Esophagus muscularis mucosa (tissue), 3 donors: ENCODE results near the gene NAV2.

ENCODE experiments used
- POLR2A ChIP-seq: fragments of 450-650 bp; IDR thresholded peaks from one replicate; pipeline ENCODE4 v1.6.1; 2017; ENCODE audit warnings: antibody characterized with exemption, moderate library complexity, mild to moderate bottlenecking, low read depth
- TF ChIP-seq, protein P1 (sequence below), 3 experiments: fragments of 200-600 bp in 2 of 3; fragments of 450-650 bp in 1 of 3; sonication (generic) in 2 of 3; IDR thresholded peaks; one replicate each; pipeline ENCODE4 v1.5.1; 2017 to 2019; ENCODE audit warnings: antibody characterized with exemption in 3 of 3, mild to moderate bottlenecking in 2 of 3, moderate library complexity in 1 of 3

DNA sequence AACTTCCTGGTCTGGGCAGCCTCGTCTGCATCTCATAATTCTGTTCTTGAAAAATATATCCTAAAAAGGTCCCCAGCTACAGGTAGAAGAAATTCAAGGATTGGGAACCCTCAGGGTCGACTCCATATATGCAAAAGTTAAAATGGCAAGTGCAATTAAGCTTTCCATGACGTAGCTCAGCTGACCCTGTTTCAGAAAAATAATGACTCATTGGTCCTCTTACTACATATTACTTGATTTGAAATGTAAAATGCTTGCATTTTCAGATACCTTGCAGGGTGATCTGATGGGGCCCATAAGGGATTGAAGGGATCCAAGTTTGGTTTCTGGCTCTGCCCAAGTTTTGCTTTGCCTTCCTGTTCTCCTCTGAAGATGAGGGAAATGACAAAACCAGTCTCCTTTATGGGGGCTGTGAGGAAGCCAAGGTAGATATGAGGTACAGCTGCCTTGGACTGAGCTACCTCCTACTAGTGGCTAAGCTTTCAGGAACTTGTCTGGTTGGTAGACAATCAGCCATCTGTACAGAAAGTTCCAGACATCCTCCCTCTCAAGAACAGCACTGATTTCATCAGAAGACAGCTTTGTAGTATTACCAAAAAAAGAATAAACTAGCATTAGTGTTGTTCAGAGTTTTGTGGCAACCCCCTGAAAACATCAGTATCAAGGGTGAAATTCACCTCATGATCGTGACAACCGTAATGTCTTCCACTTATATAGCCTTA, 270.3 kb downstream of the NAV2 start:
- no peak for TF ChIP-seq POLR2A
- TF ChIP-seq, protein P1, sequence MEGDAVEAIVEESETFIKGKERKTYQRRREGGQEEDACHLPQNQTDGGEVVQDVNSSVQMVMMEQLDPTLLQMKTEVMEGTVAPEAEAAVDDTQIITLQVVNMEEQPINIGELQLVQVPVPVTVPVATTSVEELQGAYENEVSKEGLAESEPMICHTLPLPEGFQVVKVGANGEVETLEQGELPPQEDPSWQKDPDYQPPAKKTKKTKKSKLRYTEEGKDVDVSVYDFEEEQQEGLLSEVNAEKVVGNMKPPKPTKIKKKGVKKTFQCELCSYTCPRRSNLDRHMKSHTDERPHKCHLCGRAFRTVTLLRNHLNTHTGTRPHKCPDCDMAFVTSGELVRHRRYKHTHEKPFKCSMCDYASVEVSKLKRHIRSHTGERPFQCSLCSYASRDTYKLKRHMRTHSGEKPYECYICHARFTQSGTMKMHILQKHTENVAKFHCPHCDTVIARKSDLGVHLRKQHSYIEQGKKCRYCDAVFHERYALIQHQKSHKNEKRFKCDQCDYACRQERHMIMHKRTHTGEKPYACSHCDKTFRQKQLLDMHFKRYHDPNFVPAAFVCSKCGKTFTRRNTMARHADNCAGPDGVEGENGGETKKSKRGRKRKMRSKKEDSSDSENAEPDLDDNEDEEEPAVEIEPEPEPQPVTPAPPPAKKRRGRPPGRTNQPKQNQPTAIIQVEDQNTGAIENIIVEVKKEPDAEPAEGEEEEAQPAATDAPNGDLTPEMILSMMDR (IDR thresholded peaks at IDR 0.05): no peak
